ENCODE measurements around the gene NPIPA1. TPM values are rescaled to one million over a fixed set of nuclear protein-coding genes. Genes with fewer than 3 reads are reported as not detected.

The NPIPA1 gene
- total and polyA plus RNA-seq, 2 of the 13 experiments (the other 11 are each of a cell fraction or from before 2014, with no cell fraction given) = 75.9 to 183 TPM

DNA sequence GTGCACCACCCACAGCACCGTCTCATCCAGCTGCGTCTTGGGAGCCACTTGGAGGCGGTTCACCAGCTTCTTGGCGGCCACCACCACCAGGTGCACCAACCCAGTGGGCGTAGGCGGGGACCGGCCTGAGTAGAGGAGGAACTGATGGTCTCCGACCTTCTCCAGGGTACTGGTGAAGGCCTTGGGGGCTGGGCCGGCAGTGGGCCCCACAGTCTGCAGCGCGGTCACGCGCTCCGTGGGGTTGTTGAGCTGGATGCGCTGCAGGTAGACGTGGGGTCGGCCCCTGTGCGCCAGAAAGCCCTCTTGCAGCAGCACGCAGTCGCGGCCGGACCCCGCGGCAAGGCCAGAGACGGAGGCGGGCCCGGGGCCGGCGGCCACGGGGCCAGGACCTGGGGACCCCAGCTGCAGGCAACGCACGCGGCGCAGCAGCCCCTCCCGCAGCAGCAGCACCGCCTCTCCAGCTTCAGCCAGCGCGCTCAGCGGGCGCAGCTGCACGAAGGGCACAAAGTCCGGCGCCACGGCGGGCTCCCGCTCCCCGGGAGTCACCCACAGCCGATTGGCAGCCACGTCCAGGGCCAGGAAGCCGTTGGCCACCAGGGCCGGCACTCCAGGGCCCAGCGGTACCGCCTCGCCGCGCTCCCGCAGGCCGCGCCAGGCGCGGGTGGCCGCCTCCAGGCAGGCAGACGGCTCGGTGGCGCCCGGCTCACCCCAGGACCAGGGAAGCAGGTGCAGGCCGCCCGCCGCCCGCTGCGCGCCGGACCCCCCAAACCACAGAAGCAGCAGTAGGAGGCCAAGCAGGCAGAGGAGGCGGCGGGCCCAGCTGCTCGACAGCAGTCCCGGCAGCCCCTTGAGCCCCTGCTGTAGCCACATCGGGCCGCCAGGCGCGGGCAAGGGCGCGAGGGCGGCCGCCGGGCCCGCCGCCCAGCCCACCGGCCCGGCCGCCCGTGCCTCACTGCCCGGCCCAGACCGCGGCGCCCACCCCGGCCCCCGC lies 52.3 kb downstream of the NPIPA1 start (continued):
- TF ChIP-seq, protein P1, sequence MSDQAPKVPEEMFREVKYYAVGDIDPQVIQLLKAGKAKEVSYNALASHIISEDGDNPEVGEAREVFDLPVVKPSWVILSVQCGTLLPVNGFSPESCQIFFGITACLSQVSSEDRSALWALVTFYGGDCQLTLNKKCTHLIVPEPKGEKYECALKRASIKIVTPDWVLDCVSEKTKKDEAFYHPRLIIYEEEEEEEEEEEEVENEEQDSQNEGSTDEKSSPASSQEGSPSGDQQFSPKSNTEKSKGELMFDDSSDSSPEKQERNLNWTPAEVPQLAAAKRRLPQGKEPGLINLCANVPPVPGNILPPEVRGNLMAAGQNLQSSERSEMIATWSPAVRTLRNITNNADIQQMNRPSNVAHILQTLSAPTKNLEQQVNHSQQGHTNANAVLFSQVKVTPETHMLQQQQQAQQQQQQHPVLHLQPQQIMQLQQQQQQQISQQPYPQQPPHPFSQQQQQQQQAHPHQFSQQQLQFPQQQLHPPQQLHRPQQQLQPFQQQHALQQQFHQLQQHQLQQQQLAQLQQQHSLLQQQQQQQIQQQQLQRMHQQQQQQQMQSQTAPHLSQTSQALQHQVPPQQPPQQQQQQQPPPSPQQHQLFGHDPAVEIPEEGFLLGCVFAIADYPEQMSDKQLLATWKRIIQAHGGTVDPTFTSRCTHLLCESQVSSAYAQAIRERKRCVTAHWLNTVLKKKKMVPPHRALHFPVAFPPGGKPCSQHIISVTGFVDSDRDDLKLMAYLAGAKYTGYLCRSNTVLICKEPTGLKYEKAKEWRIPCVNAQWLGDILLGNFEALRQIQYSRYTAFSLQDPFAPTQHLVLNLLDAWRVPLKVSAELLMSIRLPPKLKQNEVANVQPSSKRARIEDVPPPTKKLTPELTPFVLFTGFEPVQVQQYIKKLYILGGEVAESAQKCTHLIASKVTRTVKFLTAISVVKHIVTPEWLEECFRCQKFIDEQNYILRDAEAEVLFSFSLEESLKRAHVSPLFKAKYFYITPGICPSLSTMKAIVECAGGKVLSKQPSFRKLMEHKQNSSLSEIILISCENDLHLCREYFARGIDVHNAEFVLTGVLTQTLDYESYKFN (CRISPR knock-in tag; conservative IDR thresholded peaks at IDR 0.05) = 0 out of 2 replicates have a peak, but pooled peaks have one; percentile 17
- TF ChIP-seq MED1 (CRISPR knock-in tag; IDR thresholded peaks at IDR 0.05) (peak; percentile 38; the same call in 1 of the 2 replicates), HES4 (CRISPR knock-in tag; IDR thresholded peaks at IDR 0.05; ENCODE audit: borderline replicate concordance) (peak; percentile 89; the same call in 1 of the 2 replicates), TMF1 (CRISPR knock-in tag; IDR thresholded peaks at IDR 0.05; ENCODE audit: low read depth) (peak; percentile 90; the same call in 1 of the 2 replicates), ZNF331 (CRISPR knock-in tag; IDR thresholded peaks at IDR 0.05) (peak; percentile 41; the same call in 1 of the 2 replicates), ZNF263 (CRISPR knock-in tag; IDR thresholded peaks at IDR 0.05) (peak; percentile 47; the same call in 1 of the 2 replicates), TOPORS (CRISPR knock-in tag; IDR thresholded peaks at IDR 0.05) (peak; percentile 77), CBFB (CRISPR knock-in tag; IDR thresholded peaks at IDR 0.05) (peak; percentile 48; the same call in 1 of the 2 replicates)
- TF ChIP-seq, protein P2, sequence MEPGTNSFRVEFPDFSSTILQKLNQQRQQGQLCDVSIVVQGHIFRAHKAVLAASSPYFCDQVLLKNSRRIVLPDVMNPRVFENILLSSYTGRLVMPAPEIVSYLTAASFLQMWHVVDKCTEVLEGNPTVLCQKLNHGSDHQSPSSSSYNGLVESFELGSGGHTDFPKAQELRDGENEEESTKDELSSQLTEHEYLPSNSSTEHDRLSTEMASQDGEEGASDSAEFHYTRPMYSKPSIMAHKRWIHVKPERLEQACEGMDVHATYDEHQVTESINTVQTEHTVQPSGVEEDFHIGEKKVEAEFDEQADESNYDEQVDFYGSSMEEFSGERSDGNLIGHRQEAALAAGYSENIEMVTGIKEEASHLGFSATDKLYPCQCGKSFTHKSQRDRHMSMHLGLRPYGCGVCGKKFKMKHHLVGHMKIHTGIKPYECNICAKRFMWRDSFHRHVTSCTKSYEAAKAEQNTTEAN (CRISPR knock-in tag; conservative IDR thresholded peaks at IDR 0.05) = 0 out of 2 replicates have a peak, but pooled peaks have one; percentile 51
- TF ChIP-seq, protein P3, sequence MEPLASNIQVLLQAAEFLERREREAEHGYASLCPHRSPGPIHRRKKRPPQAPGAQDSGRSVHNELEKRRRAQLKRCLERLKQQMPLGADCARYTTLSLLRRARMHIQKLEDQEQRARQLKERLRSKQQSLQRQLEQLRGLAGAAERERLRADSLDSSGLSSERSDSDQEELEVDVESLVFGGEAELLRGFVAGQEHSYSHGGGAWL (CRISPR knock-in tag; IDR thresholded peaks at IDR 0.05) = 0 out of 2 replicates have a peak, but pooled peaks have one; percentile 57
- TF ChIP-seq, protein P4, sequence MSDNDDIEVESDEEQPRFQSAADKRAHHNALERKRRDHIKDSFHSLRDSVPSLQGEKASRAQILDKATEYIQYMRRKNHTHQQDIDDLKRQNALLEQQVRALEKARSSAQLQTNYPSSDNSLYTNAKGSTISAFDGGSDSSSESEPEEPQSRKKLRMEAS (IDR thresholded peaks at IDR 0.05) = peak; percentile 44; the same call in 1 of the 2 replicates
- TF ChIP-seq, protein P5, sequence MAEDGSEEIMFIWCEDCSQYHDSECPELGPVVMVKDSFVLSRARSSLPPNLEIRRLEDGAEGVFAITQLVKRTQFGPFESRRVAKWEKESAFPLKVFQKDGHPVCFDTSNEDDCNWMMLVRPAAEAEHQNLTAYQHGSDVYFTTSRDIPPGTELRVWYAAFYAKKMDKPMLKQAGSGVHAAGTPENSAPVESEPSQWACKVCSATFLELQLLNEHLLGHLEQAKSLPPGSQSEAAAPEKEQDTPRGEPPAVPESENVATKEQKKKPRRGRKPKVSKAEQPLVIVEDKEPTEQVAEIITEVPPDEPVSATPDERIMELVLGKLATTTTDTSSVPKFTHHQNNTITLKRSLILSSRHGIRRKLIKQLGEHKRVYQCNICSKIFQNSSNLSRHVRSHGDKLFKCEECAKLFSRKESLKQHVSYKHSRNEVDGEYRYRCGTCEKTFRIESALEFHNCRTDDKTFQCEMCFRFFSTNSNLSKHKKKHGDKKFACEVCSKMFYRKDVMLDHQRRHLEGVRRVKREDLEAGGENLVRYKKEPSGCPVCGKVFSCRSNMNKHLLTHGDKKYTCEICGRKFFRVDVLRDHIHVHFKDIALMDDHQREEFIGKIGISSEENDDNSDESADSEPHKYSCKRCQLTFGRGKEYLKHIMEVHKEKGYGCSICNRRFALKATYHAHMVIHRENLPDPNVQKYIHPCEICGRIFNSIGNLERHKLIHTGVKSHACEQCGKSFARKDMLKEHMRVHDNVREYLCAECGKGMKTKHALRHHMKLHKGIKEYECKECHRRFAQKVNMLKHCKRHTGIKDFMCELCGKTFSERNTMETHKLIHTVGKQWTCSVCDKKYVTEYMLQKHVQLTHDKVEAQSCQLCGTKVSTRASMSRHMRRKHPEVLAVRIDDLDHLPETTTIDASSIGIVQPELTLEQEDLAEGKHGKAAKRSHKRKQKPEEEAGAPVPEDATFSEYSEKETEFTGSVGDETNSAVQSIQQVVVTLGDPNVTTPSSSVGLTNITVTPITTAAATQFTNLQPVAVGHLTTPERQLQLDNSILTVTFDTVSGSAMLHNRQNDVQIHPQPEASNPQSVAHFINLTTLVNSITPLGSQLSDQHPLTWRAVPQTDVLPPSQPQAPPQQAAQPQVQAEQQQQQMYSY (CRISPR knock-in tag; IDR thresholded peaks at IDR 0.05) = 0 out of 2 replicates have a peak, but pooled peaks have one; percentile 20
- TF ChIP-seq, protein P6, sequence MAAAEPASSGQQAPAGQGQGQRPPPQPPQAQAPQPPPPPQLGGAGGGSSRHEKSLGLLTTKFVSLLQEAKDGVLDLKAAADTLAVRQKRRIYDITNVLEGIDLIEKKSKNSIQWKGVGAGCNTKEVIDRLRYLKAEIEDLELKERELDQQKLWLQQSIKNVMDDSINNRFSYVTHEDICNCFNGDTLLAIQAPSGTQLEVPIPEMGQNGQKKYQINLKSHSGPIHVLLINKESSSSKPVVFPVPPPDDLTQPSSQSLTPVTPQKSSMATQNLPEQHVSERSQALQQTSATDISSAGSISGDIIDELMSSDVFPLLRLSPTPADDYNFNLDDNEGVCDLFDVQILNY (CRISPR knock-in tag; conservative IDR thresholded peaks at IDR 0.05) = peak; percentile 67; the same call in 1 of the 2 replicates
- TF ChIP-seq, protein P7, sequence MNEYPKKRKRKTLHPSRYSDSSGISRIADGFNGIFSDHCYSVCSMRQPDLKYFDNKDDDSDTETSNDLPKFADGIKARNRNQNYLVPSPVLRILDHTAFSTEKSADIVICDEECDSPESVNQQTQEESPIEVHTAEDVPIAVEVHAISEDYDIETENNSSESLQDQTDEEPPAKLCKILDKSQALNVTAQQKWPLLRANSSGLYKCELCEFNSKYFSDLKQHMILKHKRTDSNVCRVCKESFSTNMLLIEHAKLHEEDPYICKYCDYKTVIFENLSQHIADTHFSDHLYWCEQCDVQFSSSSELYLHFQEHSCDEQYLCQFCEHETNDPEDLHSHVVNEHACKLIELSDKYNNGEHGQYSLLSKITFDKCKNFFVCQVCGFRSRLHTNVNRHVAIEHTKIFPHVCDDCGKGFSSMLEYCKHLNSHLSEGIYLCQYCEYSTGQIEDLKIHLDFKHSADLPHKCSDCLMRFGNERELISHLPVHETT (CRISPR knock-in tag; conservative IDR thresholded peaks at IDR 0.05) = peak; percentile 51; the same call in 1 of the 2 replicates
